Right atrium auricular region (tissue), 2 donors: Measurements from ENCODE around the gene ARMC5. TPM values are rescaled to one million over a fixed set of nuclear protein-coding genes. Genes with fewer than 3 reads are reported as not detected.

Source experiments
- DNase-seq: peaks from one replicate; pipeline ENCODE4 v3.0.0-alpha.2; 2019; ENCODE audit warnings: low spot score
- H3K27ac ChIP-seq, 2 donors: fragments of 200-600 bp; sonication (generic); 1 replicate in 1 of 2; 2 replicates in 1 of 2; pipeline ENCODE4 v1.5.1; 2016 to 2019
- H3K27me3 ChIP-seq, 2 donors: fragments of 200-600 bp; sonication (generic); one replicate each; pipeline versions ENCODE4 v1.5.1 to v1.6.0; 2017 to 2019
- H3K36me3 ChIP-seq: fragments of 200-600 bp; sonication (generic); one replicate; pipeline ENCODE4 v1.5.1; 2016
- H3K4me1 ChIP-seq, 2 donors: fragments of 200-600 bp; sonication (generic); one replicate each; pipeline versions ENCODE4 v1.5.1 to v1.6.0; 2017 to 2019
- H3K4me3 ChIP-seq, 2 donors: fragments of 200-600 bp; sonication (generic); 1 replicate in 1 of 2; 2 replicates in 1 of 2; pipeline ENCODE4 v1.5.1; 2017 to 2019; ENCODE audit warnings: mild to moderate bottlenecking in 1 of 2, moderate library complexity in 1 of 2
- H3K9me3 ChIP-seq, 2 donors: fragments of 200-600 bp; sonication (generic); one replicate each; pipeline ENCODE4 v1.5.1; 2019
- total RNA-seq, 2 donors: library from RNA; depleted of rRNA; stranded (reverse); fragments of >200 nt; gene quantifications; one replicate each; pipeline ENCODE4 v1.1.0, GENCODE V29; 2016
- TF ChIP-seq, protein P1 (sequence below), 2 donors: fragments of 200-600 bp; sonication (generic); IDR thresholded peaks; one replicate each; pipeline ENCODE4 v1.5.1; 2019; ENCODE audit warnings: antibody characterized with exemption in 2 of 2

Gene ARMC5
- total RNA-seq, 2 donors from 2014 or later, result 7.4 to 9.0 TPM

DNA sequence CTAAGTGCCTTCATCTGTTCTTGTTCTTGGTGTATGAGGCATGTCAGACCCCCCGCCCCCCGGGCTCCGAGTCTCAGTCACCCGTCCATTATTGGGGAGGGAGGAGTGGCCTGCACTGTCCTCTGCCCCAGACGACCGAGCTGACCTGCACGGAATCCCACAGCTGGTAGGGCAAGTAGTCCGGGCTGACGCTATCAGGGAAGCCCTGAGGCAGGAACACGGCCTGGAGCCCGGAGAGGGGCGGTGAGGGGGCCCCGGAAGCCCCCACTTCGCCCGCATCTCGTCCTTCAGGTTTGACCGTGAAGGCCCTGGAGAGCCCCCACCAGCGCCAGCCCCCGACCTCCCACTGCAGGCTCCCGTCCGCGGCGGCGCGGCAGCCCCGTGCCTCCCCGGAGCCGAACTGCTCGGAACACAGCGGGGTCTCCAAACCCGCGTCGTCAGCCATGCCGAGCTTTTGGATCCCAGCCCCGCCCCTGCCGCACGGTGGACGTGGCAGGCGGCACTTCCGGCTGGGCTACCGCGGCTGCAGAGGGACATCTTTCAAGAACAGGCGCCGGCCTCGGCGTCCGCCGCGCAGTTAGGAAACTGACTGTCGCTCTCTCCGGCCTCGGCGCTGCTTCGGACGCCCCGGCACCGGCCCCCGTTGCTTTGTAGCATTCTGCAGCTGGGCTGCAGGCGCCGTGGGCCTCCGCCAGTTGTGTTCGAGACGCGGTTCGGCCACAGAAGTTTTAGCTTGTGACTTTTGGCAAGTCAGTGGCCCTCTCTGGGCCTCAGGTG, 48.8 kb downstream of the ARMC5 start, which contains the start of gene RUSF1:
RUSF1 (minus strand) TSS at position 463 of the 777 bp plus-strand sequence; CDS start at position 445, 18 bp downstream.
- TF ChIP-seq, protein P1, sequence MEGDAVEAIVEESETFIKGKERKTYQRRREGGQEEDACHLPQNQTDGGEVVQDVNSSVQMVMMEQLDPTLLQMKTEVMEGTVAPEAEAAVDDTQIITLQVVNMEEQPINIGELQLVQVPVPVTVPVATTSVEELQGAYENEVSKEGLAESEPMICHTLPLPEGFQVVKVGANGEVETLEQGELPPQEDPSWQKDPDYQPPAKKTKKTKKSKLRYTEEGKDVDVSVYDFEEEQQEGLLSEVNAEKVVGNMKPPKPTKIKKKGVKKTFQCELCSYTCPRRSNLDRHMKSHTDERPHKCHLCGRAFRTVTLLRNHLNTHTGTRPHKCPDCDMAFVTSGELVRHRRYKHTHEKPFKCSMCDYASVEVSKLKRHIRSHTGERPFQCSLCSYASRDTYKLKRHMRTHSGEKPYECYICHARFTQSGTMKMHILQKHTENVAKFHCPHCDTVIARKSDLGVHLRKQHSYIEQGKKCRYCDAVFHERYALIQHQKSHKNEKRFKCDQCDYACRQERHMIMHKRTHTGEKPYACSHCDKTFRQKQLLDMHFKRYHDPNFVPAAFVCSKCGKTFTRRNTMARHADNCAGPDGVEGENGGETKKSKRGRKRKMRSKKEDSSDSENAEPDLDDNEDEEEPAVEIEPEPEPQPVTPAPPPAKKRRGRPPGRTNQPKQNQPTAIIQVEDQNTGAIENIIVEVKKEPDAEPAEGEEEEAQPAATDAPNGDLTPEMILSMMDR (IDR thresholded peaks at IDR 0.05), result no peak
- peak within 1 kb of the TSS; percentile 92 to 98 for H3K27ac ChIP-seq
- peak; percentile 91 for DNase-seq
- peaks cover 0 to 51% of the 10 kb centered on the region in 2 donors for H3K4me1 ChIP-seq
- no peaks in the 10 kb centered on the region for H3K36me3 ChIP-seq
- H3K27me3 ChIP-seq, result no peaks in the 10 kb centered on the region
- peak within 1 kb of the TSS; percentile 83 to 100 for H3K4me3 ChIP-seq
- no peaks in the 10 kb centered on the region for H3K9me3 ChIP-seq

DNA sequence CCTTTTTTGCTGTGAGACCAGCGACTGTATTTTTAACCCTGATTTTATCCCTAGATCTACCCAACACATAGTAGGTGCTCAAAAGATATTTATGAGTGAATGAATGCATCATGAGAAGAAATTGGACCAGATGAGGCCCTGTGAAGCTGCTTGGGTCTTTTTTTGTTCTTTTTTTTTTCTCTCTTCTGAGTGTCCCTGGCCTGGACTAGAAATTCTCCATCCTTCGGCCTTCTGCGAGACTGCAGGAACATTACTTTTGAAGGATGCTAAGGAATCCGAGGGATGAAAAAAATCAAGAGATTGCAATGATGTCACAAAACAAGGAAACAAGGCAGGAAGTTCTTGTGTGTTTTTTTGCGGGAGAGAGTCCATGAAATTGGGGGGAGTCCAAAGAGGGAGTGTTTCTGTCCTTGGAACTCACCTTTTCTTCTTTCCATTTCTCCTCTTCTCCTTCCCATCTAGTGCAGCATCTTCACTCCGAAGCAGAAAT, 49.5 kb downstream of the ARMC5 start:
- TF ChIP-seq, protein P1 (IDR thresholded peaks at IDR 0.05), result no peak
- H3K4me1 ChIP-seq, result peaks cover 0 to 49% of the 10 kb centered on the region in 2 donors
- H3K36me3 ChIP-seq, result no peaks in the 10 kb centered on the region

DNA sequence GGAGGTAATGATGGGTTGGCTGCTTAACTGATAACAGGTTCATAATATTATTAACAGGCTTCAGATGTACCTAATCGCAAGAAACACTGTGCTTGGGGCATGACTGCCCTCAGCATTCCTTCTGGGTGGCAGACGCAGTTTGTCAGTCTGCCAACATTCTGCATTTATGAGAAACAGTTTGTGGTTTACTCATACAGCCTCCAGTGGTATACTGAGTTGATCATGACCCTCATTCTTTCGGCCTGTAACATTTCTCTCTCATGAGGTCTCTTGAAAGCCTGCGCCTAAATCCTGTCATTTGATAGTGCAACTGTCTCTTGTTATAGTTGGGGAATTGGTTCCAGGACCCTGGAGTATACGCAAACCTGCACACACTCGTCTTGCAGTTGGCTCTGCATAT, 53.8 kb downstream of the ARMC5 start:
- Histone ChIP-seq H3K9me3 (no peaks in the 10 kb centered on the region), H3K36me3 (no peaks in the 10 kb centered on the region), H3K4me3 (no peak overlapping the region), H3K27me3 (no peaks in the 10 kb centered on the region), H3K4me1 (peaks cover 0 to 12% of the 10 kb centered on the region in 2 donors), H3K27ac (no peak overlapping the region)
- no peak for DNase-seq
- TF ChIP-seq, protein P1 (IDR thresholded peaks at IDR 0.05), result no peak

More for the DNA sequence above, 49.5 kb downstream of the ARMC5 start:
- H3K9me3 ChIP-seq, result no peaks in the 10 kb centered on the region
- peak overlapping the region; percentile 92 to 98 for H3K27ac ChIP-seq
- peak overlapping the region; percentile 83 to 100 for H3K4me3 ChIP-seq
- no peaks in the 10 kb centered on the region for H3K27me3 ChIP-seq
- no peak for DNase-seq

DNA sequence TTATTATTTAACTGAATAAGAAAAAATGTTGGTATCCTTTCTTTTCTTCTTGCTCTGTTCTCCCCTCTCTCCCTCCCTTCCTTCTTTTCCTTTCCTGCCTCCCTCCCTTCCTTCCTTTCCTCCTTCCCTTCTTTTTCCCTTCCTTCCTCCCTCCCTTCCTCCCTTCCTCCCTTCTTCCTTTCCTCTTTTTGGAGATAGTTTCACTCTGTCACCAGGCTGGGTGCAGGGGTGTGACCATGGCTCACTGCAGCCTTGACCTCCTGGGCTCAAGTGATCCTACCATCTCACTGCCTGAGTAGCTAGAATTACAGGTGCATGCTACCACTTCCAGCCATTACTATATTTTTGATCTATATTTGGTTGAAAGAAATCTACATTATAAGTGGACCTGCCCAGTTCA, 54.6 kb downstream of the ARMC5 start:
- no peaks in the 10 kb centered on the region for H3K36me3 ChIP-seq
- H3K4me1 ChIP-seq, result peaks cover 0 to 12% of the 10 kb centered on the region in 2 donors
- H3K27ac ChIP-seq, result no peak overlapping the region
- H3K27me3 ChIP-seq, result no peaks in the 10 kb centered on the region
- no peaks in the 10 kb centered on the region for H3K9me3 ChIP-seq
- H3K4me3 ChIP-seq, result no peak overlapping the region
- DNase-seq, result no peak
- TF ChIP-seq, protein P1 (IDR thresholded peaks at IDR 0.05), result no peak

Other genes with a start within 250 kb of the ARMC5 start
- gene TRIM72, start 245.4 kb upstream of the ARMC5 start, total RNA-seq, result under 1 TPM; 0.04 to 0.11 TPM
- not detected for gene PYDC1, start 242.4 kb upstream of the ARMC5 start, total RNA-seq
- 10 to 100 TPM in 1 of 2 donors, 1 to 10 TPM in 1; 2.1 to 15.4 TPM for gene ITGAM, start 199.5 kb upstream of the ARMC5 start, total RNA-seq
- 1 to 10 TPM in 1 of 2 donors, under 1 TPM in 1; 0.78 to 2.6 TPM for gene ITGAX, start 104.3 kb upstream of the ARMC5 start, total RNA-seq
- not detected for gene ITGAD, start 66.2 kb upstream of the ARMC5 start, total RNA-seq
- 100 to 1,000 TPM; 515 to 564 TPM for gene COX6A2, start 31.1 kb upstream of the ARMC5 start, total RNA-seq
- 1 to 10 TPM; 3.4 to 4.6 TPM for gene ZNF843, start 16.7 kb upstream of the ARMC5 start, total RNA-seq
- 10 to 100 TPM; 23.4 to 84.7 TPM for gene TGFB1I1, start 12.7 kb downstream of the ARMC5 start, total RNA-seq
- not detected for gene SLC5A2, start 23.6 kb downstream of the ARMC5 start, total RNA-seq
- gene RUSF1, start 48.9 kb downstream of the ARMC5 start, total RNA-seq, result 10 to 100 TPM; 33.3 TPM
- gene AHSP, start 68.4 kb downstream of the ARMC5 start, total RNA-seq, result 1 to 10 TPM; 1.1 to 2.3 TPM